Measurements from ENCODE around the gene PTPRK. TPM values are rescaled to one million over a fixed set of nuclear protein-coding genes. Genes with fewer than 3 reads are reported as not detected.
"Not testable (repeated sequence)": the region's sequence is repeated elsewhere in the genome, so short reads cannot be mapped to it uniquely, and the experiment has no call there.

Gene PTPRK
- total RNA-seq, 1 experiment from 2014 or later = 34.2 TPM

DNA sequence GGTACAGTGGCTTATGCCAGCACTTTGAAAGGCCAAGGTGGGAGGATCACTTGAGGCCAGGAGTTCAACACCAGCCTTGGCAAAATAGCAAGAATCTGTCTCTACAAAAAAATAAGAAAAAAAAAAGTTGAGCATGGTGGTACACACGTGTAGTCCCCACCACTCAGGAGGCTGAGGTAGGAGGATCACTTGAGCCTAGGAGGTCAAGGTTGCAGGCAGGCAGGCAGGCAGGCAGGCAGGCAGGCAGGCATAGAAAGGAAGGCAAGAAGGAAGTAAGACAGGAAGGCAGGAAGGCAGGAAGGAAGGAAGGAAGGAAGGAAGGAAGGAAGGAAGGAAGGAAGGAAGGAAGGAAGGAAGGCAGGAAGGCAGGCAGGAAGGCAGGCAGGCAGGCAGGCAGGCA, 85.6 kb downstream of the PTPRK start:
- H3K27me3 ChIP-seq (ENCODE audit: insufficient read depth, low read length); H4K20me1 ChIP-seq (ENCODE audit: insufficient read depth); H2AFZ ChIP-seq (ENCODE audit: low read depth, low read length, poor library complexity, severe bottlenecking); H3K9me2 ChIP-seq (ENCODE audit: insufficient read depth); intact Hi-C loops (cut with micrococcal nuclease); RAD21 ChIA-PET (ENCODE audit: low non-redundant PET in 1 of 2, low total read pairs in 2 of 2, uncharacterized antibody in 2 of 2, unreplicated experiment in 2 of 2); H3K4me2 ChIP-seq (ENCODE audit: low read length); ATAC-seq; H3K36me3 ChIP-seq (ENCODE audit: control insufficient read depth in 1 of 2, insufficient read depth in 2 of 2, low read length in 2 of 2); H3K79me2 ChIP-seq (ENCODE audit: insufficient read depth, low read length); H3K9me3 ChIP-seq (ENCODE audit: control insufficient read depth in 1 of 2, insufficient read depth in 1 of 2, low read depth in 1 of 2, low read length in 2 of 2); H3K4me1 ChIP-seq (ENCODE audit: control insufficient read depth in 1 of 2, insufficient read depth in 2 of 2, low read length in 2 of 2); H3K9ac ChIP-seq (ENCODE audit: low read length); H3K27ac ChIP-seq (ENCODE audit: low read depth, low read length); DNase-seq (ENCODE audit: low read depth, low spot score); BruUV-seq (replicated peaks); CTCF ChIA-PET; H3K4me3 ChIP-seq (replicated peaks in 1 of 2; ENCODE audit: low read depth in 1 of 2, low read length in 2 of 2); POLR2A ChIA-PET: not testable (repeated sequence)

DNA sequence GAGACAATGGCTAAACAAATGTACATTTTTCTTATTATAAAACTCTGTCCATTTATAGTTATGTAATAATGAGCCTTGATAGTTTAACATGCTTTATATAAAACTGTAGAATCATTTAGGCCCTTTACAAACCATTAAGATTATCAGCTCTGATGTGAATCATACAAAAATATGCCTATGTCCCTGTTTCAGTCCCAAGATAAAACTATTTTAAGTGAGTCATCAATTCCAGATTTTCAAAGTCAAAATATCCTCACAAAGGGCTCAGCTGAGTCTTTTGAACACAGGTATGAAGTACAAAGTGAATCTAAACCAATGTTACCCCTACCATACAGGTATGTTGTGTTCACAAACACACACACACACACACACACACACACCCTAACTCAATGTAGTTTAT, 88.0 kb downstream of the PTPRK start:
- H3K9ac ChIP-seq (ENCODE audit: low read length) = no peak overlapping the region
- ChIA-PET CTCF (no interaction called here), POLR2A (interaction anchor here (0.6 kb wide), 1 partner anchor 62 kb away, joined by 3 read pairs; no protein-coding TSS in a partner anchor), RAD21 (ENCODE audit: low non-redundant PET in 1 of 2, low total read pairs in 2 of 2, uncharacterized antibody in 2 of 2, unreplicated experiment in 2 of 2) (no interaction called here)
- H3K4me3 ChIP-seq (replicated peaks in 1 of 2; ENCODE audit: low read depth in 1 of 2, low read length in 2 of 2) = no peak overlapping the region
- intact Hi-C loops (cut with micrococcal nuclease) = no loop called here
- no peaks in the 10 kb centered on the region for H3K36me3 ChIP-seq (ENCODE audit: control insufficient read depth in 1 of 2, insufficient read depth in 2 of 2, low read length in 2 of 2)
- H2AFZ ChIP-seq (ENCODE audit: low read depth, low read length, poor library complexity, severe bottlenecking) = no peak overlapping the region
- ATAC-seq (no peak), DNase-seq (ENCODE audit: low read depth, low spot score) (no peak)
- BruUV-seq (replicated peaks) = no TSS peak
- H3K27ac ChIP-seq (ENCODE audit: low read depth, low read length) = no peak overlapping the region
- H3K9me2 ChIP-seq (ENCODE audit: insufficient read depth) = no peaks in the 10 kb centered on the region
- H3K4me2 ChIP-seq (ENCODE audit: low read length) = no peak overlapping the region
- H3K27me3 ChIP-seq (ENCODE audit: insufficient read depth, low read length) = no peaks in the 10 kb centered on the region
- no peaks in the 10 kb centered on the region for H3K79me2 ChIP-seq (ENCODE audit: insufficient read depth, low read length)
- no peak for TF ChIP-seq RAD21 (IDR thresholded peaks at IDR 0.05; ENCODE audit: low read depth)
- TF ChIP-seq REST (IDR thresholded peaks at IDR 0.05; ENCODE audit: low read depth) = no peak
- TF ChIP-seq EZH2phosphoT487 (IDR thresholded peaks at IDR 0.05; ENCODE audit: borderline replicate concordance) = no peak
- no peak for TF ChIP-seq ATF3 (IDR thresholded peaks at IDR 0.05)
- no peak for TF ChIP-seq FOSL1 (IDR thresholded peaks at IDR 0.05; ENCODE audit: low read depth)
- no peak for TF ChIP-seq POLR2A (IDR thresholded peaks at IDR 0.05; ENCODE audit: borderline replicate concordance, extremely low read depth, insufficient read depth, insufficient read length)
- TF ChIP-seq, protein P1, sequence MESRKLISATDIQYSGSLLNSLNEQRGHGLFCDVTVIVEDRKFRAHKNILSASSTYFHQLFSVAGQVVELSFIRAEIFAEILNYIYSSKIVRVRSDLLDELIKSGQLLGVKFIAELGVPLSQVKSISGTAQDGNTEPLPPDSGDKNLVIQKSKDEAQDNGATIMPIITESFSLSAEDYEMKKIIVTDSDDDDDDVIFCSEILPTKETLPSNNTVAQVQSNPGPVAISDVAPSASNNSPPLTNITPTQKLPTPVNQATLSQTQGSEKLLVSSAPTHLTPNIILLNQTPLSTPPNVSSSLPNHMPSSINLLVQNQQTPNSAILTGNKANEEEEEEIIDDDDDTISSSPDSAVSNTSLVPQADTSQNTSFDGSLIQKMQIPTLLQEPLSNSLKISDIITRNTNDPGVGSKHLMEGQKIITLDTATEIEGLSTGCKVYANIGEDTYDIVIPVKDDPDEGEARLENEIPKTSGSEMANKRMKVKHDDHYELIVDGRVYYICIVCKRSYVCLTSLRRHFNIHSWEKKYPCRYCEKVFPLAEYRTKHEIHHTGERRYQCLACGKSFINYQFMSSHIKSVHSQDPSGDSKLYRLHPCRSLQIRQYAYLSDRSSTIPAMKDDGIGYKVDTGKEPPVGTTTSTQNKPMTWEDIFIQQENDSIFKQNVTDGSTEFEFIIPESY (IDR thresholded peaks at IDR 0.05; ENCODE audit: extremely low read depth, insufficient replicate concordance, low read length) = no peak
- peaks cover 0 to 4% of the 10 kb centered on the region in 2 experiments; a peak in 2 of 4 replicates for H3K4me1 ChIP-seq (ENCODE audit: control insufficient read depth in 1 of 2, insufficient read depth in 2 of 2, low read length in 2 of 2)
- H4K20me1 ChIP-seq (ENCODE audit: insufficient read depth) = no peaks in the 10 kb centered on the region
- H3K9me3 ChIP-seq (ENCODE audit: control insufficient read depth in 1 of 2, insufficient read depth in 1 of 2, low read depth in 1 of 2, low read length in 2 of 2) = no peaks in the 10 kb centered on the region
